Measurements from ENCODE around the gene ERFL.
"Not testable (repeated sequence)": the region's sequence is repeated elsewhere in the genome, so short reads cannot be mapped to it uniquely, and the experiment has no call there.

ERFL gene

GRCh38 chr19:41875973-41876372 is 52.3 kb downstream of the ERFL start:
- not testable (repeated sequence) for DNase-seq

GRCh38 chr19:41872775-41873647 is 55.2 kb downstream of the ERFL start:
- DNase-seq, result peak; percentile 97

- DNase-seq, result peak; percentile 63
Observed at GRCh38 chr19:41872384-41872774, 55.9 kb downstream of the ERFL start.

GRCh38 chr19:41871573-41872383 is 56.5 kb downstream of the ERFL start:
- DNase-seq, result peak; percentile 63

GRCh38 chr19:41870401-41870873 is 57.8 kb downstream of the ERFL start:
- peak; percentile 56 for DNase-seq

- DNase-seq, result peak; percentile 43
Observed at GRCh38 chr19:41869374-41869955, 58.8 kb downstream of the ERFL start.

- DNase-seq, result no peak
Observed at GRCh38 chr19:41868989-41869300, 59.3 kb downstream of the ERFL start.

- DNase-seq, result peak; percentile 51
Observed at GRCh38 chr19:41868120-41868988, 59.9 kb downstream of the ERFL start.

GRCh38 chr19:41866284-41866683 is 62.0 kb downstream of the ERFL start:
- peak; percentile 63 for DNase-seq

- DNase-seq, result no peak
Observed at GRCh38 chr19:41864374-41864773, 63.9 kb downstream of the ERFL start.

GRCh38 chr19:41863209-41863931 is 64.9 kb downstream of the ERFL start:
- DNase-seq, result no peak

GRCh38 chr19:41862445-41862986 is 65.7 kb downstream of the ERFL start:
- no peak for DNase-seq

GRCh38 chr19:41861846-41862245 is 66.4 kb downstream of the ERFL start:
- no peak for DNase-seq

- peak; percentile 57 for DNase-seq
Observed at GRCh38 chr19:41861116-41861768, 67.0 kb downstream of the ERFL start.

GRCh38 chr19:41860419-41861115 is 67.7 kb downstream of the ERFL start:
- peak; percentile 55 for DNase-seq

GRCh38 chr19:41859618-41860418 is 68.4 kb downstream of the ERFL start, which contains the start of gene RPS19:
RPS19 (plus strand) TSS chr19:41860255; CDS start chr19:41860775, 520 bp downstream.
- peak; percentile 99 for DNase-seq

- DNase-seq, result no peak
Observed at GRCh38 chr19:41859213-41859617, 69.0 kb downstream of the ERFL start.
